ENCODE data around the gene MLIP.

MLIP gene

GRCh38 chr6:54140811-54141210 is 29.6 kb downstream of the MLIP start:
- no peak overlapping the region for H3K27ac ChIP-seq
- TF ChIP-seq CTCF (IDR thresholded peaks at IDR 0.05) (no peak), ZFX (IDR thresholded peaks at IDR 0.05; ENCODE audit: borderline replicate concordance) (no peak)

GRCh38 chr6:54142889-54143519 is 31.8 kb downstream of the MLIP start:
- no peak overlapping the region for H3K27ac ChIP-seq
- TF ChIP-seq ZFX (IDR thresholded peaks at IDR 0.05; ENCODE audit: borderline replicate concordance) (no peak), CTCF (IDR thresholded peaks at IDR 0.05) (no peak)

- H3K27ac ChIP-seq, result no peak overlapping the region
- TF ChIP-seq ZFX (IDR thresholded peaks at IDR 0.05; ENCODE audit: borderline replicate concordance), result no peak
- TF ChIP-seq CTCF (IDR thresholded peaks at IDR 0.05), result no peak
These were observed 40.6 kb downstream of the MLIP start for GRCh38 chr6:54151861-54152260.

GRCh38 chr6:54156650-54157250 is 45.5 kb downstream of the MLIP start:
- no peak overlapping the region for H3K27ac ChIP-seq
- TF ChIP-seq ZFX (IDR thresholded peaks at IDR 0.05; ENCODE audit: borderline replicate concordance), result no peak
- TF ChIP-seq CTCF (IDR thresholded peaks at IDR 0.05), result no peak

GRCh38 chr6:54157405-54157804 is 46.2 kb downstream of the MLIP start:
- H3K27ac ChIP-seq, result no peak overlapping the region
- TF ChIP-seq ZFX (IDR thresholded peaks at IDR 0.05; ENCODE audit: borderline replicate concordance) (no peak), CTCF (IDR thresholded peaks at IDR 0.05) (no peak)

GRCh38 chr6:54173089-54173488 is 61.8 kb downstream of the MLIP start:
- no peak overlapping the region for H3K27ac ChIP-seq
- TF ChIP-seq CTCF (IDR thresholded peaks at IDR 0.05), result no peak
- TF ChIP-seq ZFX (IDR thresholded peaks at IDR 0.05; ENCODE audit: borderline replicate concordance), result no peak

- TF ChIP-seq ZFX (IDR thresholded peaks at IDR 0.05; ENCODE audit: borderline replicate concordance) (no peak), CTCF (IDR thresholded peaks at IDR 0.05) (no peak)
- no peak overlapping the region for H3K27ac ChIP-seq
These were observed 67.9 kb downstream of the MLIP start for GRCh38 chr6:54179152-54179551.

All from 22Rv1 (cell line).